ENCODE results near the gene PLD3.

PLD3 gene

DNA sequence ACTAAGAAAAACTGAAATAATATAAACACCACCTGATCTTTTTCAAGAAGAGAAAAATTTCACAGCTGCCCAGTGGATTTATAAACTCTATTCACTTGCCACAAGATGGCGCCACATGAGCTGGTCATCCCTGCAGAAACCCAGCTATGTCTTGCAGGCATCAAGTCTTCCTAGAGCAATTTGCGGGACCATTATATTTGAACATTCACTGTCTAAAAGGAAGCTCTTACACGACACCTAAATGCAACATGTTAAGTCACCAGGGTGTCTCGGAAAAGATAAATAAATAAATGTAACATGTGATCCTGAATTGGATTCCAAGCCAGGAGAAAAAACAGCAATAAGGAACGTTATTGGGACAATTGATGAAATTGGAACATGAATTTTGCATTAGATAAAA lies 43.1 kb upstream of the PLD3 start:
- peak; percentile 90 for DNase-seq (ENCODE audit: low spot score)
- TF ChIP-seq, protein P1, sequence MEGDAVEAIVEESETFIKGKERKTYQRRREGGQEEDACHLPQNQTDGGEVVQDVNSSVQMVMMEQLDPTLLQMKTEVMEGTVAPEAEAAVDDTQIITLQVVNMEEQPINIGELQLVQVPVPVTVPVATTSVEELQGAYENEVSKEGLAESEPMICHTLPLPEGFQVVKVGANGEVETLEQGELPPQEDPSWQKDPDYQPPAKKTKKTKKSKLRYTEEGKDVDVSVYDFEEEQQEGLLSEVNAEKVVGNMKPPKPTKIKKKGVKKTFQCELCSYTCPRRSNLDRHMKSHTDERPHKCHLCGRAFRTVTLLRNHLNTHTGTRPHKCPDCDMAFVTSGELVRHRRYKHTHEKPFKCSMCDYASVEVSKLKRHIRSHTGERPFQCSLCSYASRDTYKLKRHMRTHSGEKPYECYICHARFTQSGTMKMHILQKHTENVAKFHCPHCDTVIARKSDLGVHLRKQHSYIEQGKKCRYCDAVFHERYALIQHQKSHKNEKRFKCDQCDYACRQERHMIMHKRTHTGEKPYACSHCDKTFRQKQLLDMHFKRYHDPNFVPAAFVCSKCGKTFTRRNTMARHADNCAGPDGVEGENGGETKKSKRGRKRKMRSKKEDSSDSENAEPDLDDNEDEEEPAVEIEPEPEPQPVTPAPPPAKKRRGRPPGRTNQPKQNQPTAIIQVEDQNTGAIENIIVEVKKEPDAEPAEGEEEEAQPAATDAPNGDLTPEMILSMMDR (IDR thresholded peaks at IDR 0.05; ENCODE audit: borderline replicate concordance, control extremely low read depth, extremely low read depth, insufficient read depth, missing control alignments), result peak; percentile 52
- in situ Hi-C loops (cut with MboI; ENCODE audit: low sequenced_read_pairs, unreplicated experiment), result loop anchor here (25.0 kb wide), 1 partner anchor 307 kb away; the partner anchor contains the start of gene LTBP4

GRCh38 chr19:40309666-40310065 lies 38.8 kb upstream of the PLD3 start:
- no peak for DNase-seq (ENCODE audit: low spot score)
- TF ChIP-seq, protein P1 (IDR thresholded peaks at IDR 0.05; ENCODE audit: borderline replicate concordance, control extremely low read depth, extremely low read depth, insufficient read depth, missing control alignments), result no peak
- in situ Hi-C loops (cut with MboI; ENCODE audit: low sequenced_read_pairs, unreplicated experiment), result loop anchor here (25.0 kb wide), 1 partner anchor 303 kb away; the partner anchor contains the start of gene LTBP4

- no peak for DNase-seq (ENCODE audit: low spot score)
- in situ Hi-C loops (cut with MboI; ENCODE audit: low sequenced_read_pairs, unreplicated experiment), result loop anchor here (25.0 kb wide), 1 partner anchor 300 kb away; the partner anchor contains the start of gene LTBP4
- TF ChIP-seq, protein P1 (IDR thresholded peaks at IDR 0.05; ENCODE audit: borderline replicate concordance, control extremely low read depth, extremely low read depth, insufficient read depth, missing control alignments), result no peak
Observed at GRCh38 chr19:40312533-40312932, 36.0 kb upstream of the PLD3 start.

GRCh38 chr19:40313229-40313983 lies 35.1 kb upstream of the PLD3 start:
- TF ChIP-seq, protein P1 (IDR thresholded peaks at IDR 0.05; ENCODE audit: borderline replicate concordance, control extremely low read depth, extremely low read depth, insufficient read depth, missing control alignments), result no peak
- DNase-seq (ENCODE audit: low spot score), result no peak
- in situ Hi-C loops (cut with MboI; ENCODE audit: low sequenced_read_pairs, unreplicated experiment), result loop anchor here (25.0 kb wide), 1 partner anchor 299 kb away; the partner anchor contains the start of gene LTBP4

- in situ Hi-C loops (cut with MboI; ENCODE audit: low sequenced_read_pairs, unreplicated experiment), result loop anchor here (25.0 kb wide), 1 partner anchor 298 kb away; the partner anchor contains the start of gene LTBP4
- TF ChIP-seq, protein P1 (IDR thresholded peaks at IDR 0.05; ENCODE audit: borderline replicate concordance, control extremely low read depth, extremely low read depth, insufficient read depth, missing control alignments), result no peak
- no peak for DNase-seq (ENCODE audit: low spot score)
Observed at GRCh38 chr19:40314656-40315055, 33.8 kb upstream of the PLD3 start.

DNA sequence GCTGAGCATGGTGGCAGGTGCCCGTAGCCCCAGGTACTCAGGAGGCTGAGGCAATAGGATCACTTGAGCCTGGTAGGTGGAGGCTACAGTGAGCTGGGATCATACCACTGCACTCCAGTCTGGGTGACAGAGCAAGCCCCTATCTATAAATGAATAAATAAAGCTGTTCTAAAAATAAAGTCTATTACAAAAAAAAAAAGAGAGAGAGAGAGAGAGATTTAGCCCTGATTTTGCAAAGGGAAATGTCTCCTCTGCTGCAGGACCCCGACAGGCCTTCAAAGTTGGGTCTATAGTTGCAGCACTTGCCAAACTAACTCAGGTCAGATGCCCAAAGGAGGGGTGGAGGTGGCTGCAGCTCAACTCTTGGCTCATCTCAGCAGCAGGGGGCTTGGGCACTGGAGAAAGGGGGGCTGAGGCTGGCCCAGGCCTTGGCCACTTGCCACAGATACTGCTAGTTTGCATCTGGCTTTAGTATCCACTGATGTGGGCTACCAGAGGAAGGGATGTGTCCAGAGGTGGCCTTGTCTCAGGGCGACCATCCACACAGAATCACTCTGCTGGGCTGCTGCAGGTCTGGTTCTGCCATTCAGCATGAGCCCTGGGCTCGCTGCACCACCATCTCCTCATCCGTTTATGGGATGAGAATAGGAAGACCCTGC lies 32.6 kb upstream of the PLD3 start:
- no peak for DNase-seq (ENCODE audit: low spot score)
- TF ChIP-seq, protein P1 (IDR thresholded peaks at IDR 0.05; ENCODE audit: borderline replicate concordance, control extremely low read depth, extremely low read depth, insufficient read depth, missing control alignments), result no peak
- in situ Hi-C loops (cut with MboI; ENCODE audit: low sequenced_read_pairs, unreplicated experiment), result loop anchor here (25.0 kb wide), 1 partner anchor 296 kb away; the partner anchor contains the start of gene LTBP4
